Gastroesophageal sphincter (tissue), 3 donors: ENCODE data around the gene RASL11A.
"Not testable (repeated sequence)": the region's sequence is repeated elsewhere in the genome, so short reads cannot be mapped to it uniquely, and the experiment has no call there.

Experiments used
- CTCF ChIP-seq, 4 experiments: fragments of 200-600 bp in 2 of 4; fragments of 450-650 bp in 2 of 4; sonication (generic) in 1 of 4; IDR thresholded peaks; one replicate each; pipeline ENCODE4 v1.5.1; 2017 to 2019; ENCODE audit warnings: antibody characterized with exemption in 4 of 4, mild to moderate bottlenecking in 2 of 4, moderate library complexity in 2 of 4
- POLR2AphosphoS5 ChIP-seq: sonication (generic); formaldehyde crosslinking; IDR thresholded peaks from one replicate; pipeline ENCODE4 v1.6.1; 2017; ENCODE audit warnings: antibody characterized with exemption

- TF ChIP-seq POLR2AphosphoS5; CTCF (IDR thresholded peaks at IDR 0.05): not testable (repeated sequence)
Observed at GRCh38 chr13:27300406-27300805, 29.8 kb downstream of the RASL11A start.
